ENCODE results near the gene MLLT6. TPM values are rescaled to one million over a fixed set of nuclear protein-coding genes. Genes with fewer than 3 reads are reported as not detected.

MLLT6 gene
- polyA plus RNA-seq, 3 donors: 0.72 to 55.4 (median 0.82) TPM

- Histone ChIP-seq H3K4me1 (ENCODE audit: control insufficient read depth in 1 of 2, insufficient read depth in 2 of 2, low read length in 2 of 2) (peaks cover 1 to 3% of the 10 kb centered on the region in 2 donors), H3K27me3 (ENCODE audit: control insufficient read depth in 2 of 2, insufficient read depth in 2 of 2, low read length in 2 of 2) (no peaks in the 10 kb centered on the region), H3K4me2 (replicated peaks; ENCODE audit: extremely low read depth, low read length, poor library complexity, severe bottlenecking) (no peak overlapping the region), H3K4me3 (replicated peaks in 1 of 3; ENCODE audit: low read depth in 2 of 3, low read length in 3 of 3) (no peak overlapping the region), H3K9me3 (replicated peaks in 1 of 2; ENCODE audit: control insufficient read depth in 1 of 2, insufficient read depth in 1 of 2, low read length in 2 of 2) (no peaks in the 10 kb centered on the region), H3K9ac (ENCODE audit: insufficient read depth, low read length, poor library complexity, severe bottlenecking) (no peak overlapping the region), H3K36me3 (replicated peaks in 1 of 2; ENCODE audit: control insufficient read depth in 1 of 2, insufficient read depth in 2 of 2, low read length in 2 of 2) (peaks cover 46 to 57% of the 10 kb centered on the region in 2 donors), H3K79me2 (ENCODE audit: insufficient read depth, low read length) (no peaks in the 10 kb centered on the region), H3K27ac (ENCODE audit: low read depth in 1 of 2, low read length in 2 of 2) (no peak overlapping the region), H4K20me1 (ENCODE audit: insufficient read depth, low read length) (no peaks in the 10 kb centered on the region), H2AFZ (ENCODE audit: insufficient read depth, low read depth, low read length, poor library complexity, severe bottlenecking) (no peak overlapping the region)
- Mint-ChIP-seq H3K27me3 (ENCODE audit: low read depth in 3 of 3) (peaks cover 1 to 3% (median 1%) of the 10 kb centered on the region in 3 donors), H3K4me1 (peaks cover 4% of the 10 kb centered on the region), H3K27ac (no peak overlapping the region), H3K9me3 (peaks cover 0 to 4% (median 0%) of the 10 kb centered on the region in 7 donors), H3K36me3 (peaks cover 48 to 52% of the 10 kb centered on the region in 2 donors), H3K4me3 (no peak overlapping the region)
- TF ChIP-seq CTCF (IDR thresholded peaks at IDR 0.05): no peak
- 96% methylated on average over 23 of the region's 29 CpGs for WGBS (ENCODE audit: insufficient coverage)
- DNase-seq: no peak
- intact Hi-C loops (cut with micrococcal nuclease): no loop called here
Measured at GRCh38 chr17:38719289-38719942, 14.3 kb downstream of the MLLT6 start.

GRCh38 chr17:38719943-38720641 is 15.0 kb downstream of the MLLT6 start:
- Histone ChIP-seq H3K79me2 (ENCODE audit: insufficient read depth, low read length) (no peaks in the 10 kb centered on the region), H4K20me1 (ENCODE audit: insufficient read depth, low read length) (no peaks in the 10 kb centered on the region), H3K9me3 (replicated peaks in 1 of 2; ENCODE audit: control insufficient read depth in 1 of 2, insufficient read depth in 1 of 2, low read length in 2 of 2) (no peaks in the 10 kb centered on the region), H3K27ac (ENCODE audit: low read depth in 1 of 2, low read length in 2 of 2) (no peak overlapping the region), H3K4me2 (replicated peaks; ENCODE audit: extremely low read depth, low read length, poor library complexity, severe bottlenecking) (no peak overlapping the region), H3K27me3 (ENCODE audit: control insufficient read depth in 2 of 2, insufficient read depth in 2 of 2, low read length in 2 of 2) (no peaks in the 10 kb centered on the region), H3K4me1 (ENCODE audit: control insufficient read depth in 1 of 2, insufficient read depth in 2 of 2, low read length in 2 of 2) (peaks cover 8 to 10% of the 10 kb centered on the region in 2 donors), H2AFZ (ENCODE audit: insufficient read depth, low read depth, low read length, poor library complexity, severe bottlenecking) (no peak overlapping the region), H3K9ac (ENCODE audit: insufficient read depth, low read length, poor library complexity, severe bottlenecking) (no peak overlapping the region), H3K4me3 (replicated peaks in 1 of 3; ENCODE audit: low read depth in 2 of 3, low read length in 3 of 3) (no peak overlapping the region), H3K36me3 (replicated peaks in 1 of 2; ENCODE audit: control insufficient read depth in 1 of 2, insufficient read depth in 2 of 2, low read length in 2 of 2) (peaks cover 46 to 56% of the 10 kb centered on the region in 2 donors)
- no peak for TF ChIP-seq CTCF (IDR thresholded peaks at IDR 0.05)
- Mint-ChIP-seq H3K36me3 (peaks cover 51 to 53% of the 10 kb centered on the region in 2 donors), H3K4me3 (no peak overlapping the region), H3K9me3 (peaks cover 0 to 4% (median 0%) of the 10 kb centered on the region in 7 donors), H3K27me3 (ENCODE audit: low read depth in 3 of 3) (peaks cover 1 to 2% (median 1%) of the 10 kb centered on the region in 3 donors), H3K27ac (no peak overlapping the region), H3K4me1 (peaks cover 10% of the 10 kb centered on the region)
- no peak for DNase-seq
- intact Hi-C loops (cut with micrococcal nuclease): no loop called here
- 94% methylated on average over 32 of the region's 39 CpGs for WGBS (ENCODE audit: insufficient coverage)
